Esophagus squamous epithelium (tissue), 5 donors: ENCODE measurements around the gene ITGB4. TPM values are rescaled to one million over a fixed set of nuclear protein-coding genes. Genes with fewer than 3 reads are reported as not detected.
A peak's percentile ranks its signal among the peaks of the same experiment; 100 is the strongest.

Source experiments
- DNase-seq: peaks from one replicate; lab custom pipeline; 2025; lab: John Stamatoyannopoulos, UW
- H3K27ac ChIP-seq, 4 donors: fragments of 200-600 bp; sonication (generic); one replicate each; pipeline ENCODE4 v1.5.1; 2016 to 2019; ENCODE audit warnings: mild to moderate bottlenecking in 1 of 4
- H3K27me3 ChIP-seq, 4 donors: fragments of 200-600 bp; sonication (generic); 1 replicate in 3 of 4; 2 replicates in 1 of 4; pipeline versions ENCODE4 v1.5.1 to v1.6.0; 2017 to 2021; ENCODE audit warnings: antibody characterized with exemption in 1 of 4
- H3K36me3 ChIP-seq, 3 donors: fragments of 200-600 bp; sonication (generic); one replicate each; pipeline ENCODE4 v1.5.1; 2016 to 2019
- H3K4me1 ChIP-seq, 3 donors: fragments of 200-600 bp; sonication (generic); one replicate each; pipeline ENCODE4 v1.5.1; 2017 to 2019
- H3K4me3 ChIP-seq, 4 donors: fragments of 200-600 bp; sonication (generic); 1 replicate in 3 of 4; 2 replicates in 1 of 4; pipeline ENCODE4 v1.5.1; 2016 to 2019; ENCODE audit warnings: mild to moderate bottlenecking in 2 of 4, moderate library complexity in 1 of 4
- H3K9me3 ChIP-seq, 3 donors: fragments of 200-600 bp; sonication (generic); one replicate each; pipeline ENCODE4 v1.5.1; 2016 to 2019
- POLR2A ChIP-seq, 4 donors: fragments of 450-650 bp; IDR thresholded peaks; one replicate each; pipeline ENCODE4 v1.6.1; 2017; ENCODE audit warnings: antibody characterized with exemption in 4 of 4, mild to moderate bottlenecking in 4 of 4, moderate library complexity in 3 of 4
- WGBS, 2 donors: methylation state at CpG; one replicate each; pipeline ENCODE4 v1.1.5; 2018; 5-methylcytosine and 5-hydroxymethylcytosine counted together
- intact Hi-C: fragments of 100-400 bp; cut with DNase I; formaldehyde crosslinking; loops from one replicate; pipeline ENCODE4 v1.15.0; 2022
- total RNA-seq, 4 donors: library from RNA; depleted of rRNA; stranded (reverse); fragments of >200 nt; gene quantifications; one replicate each; pipeline ENCODE4 v1.1.0, GENCODE V29; 2016
- TF ChIP-seq, protein P1 (sequence below), 6 experiments: fragments of 450-650 bp in 4 of 6; fragments of 200-600 bp in 2 of 6; sonication (generic) in 2 of 6; IDR thresholded peaks; one replicate each; pipeline ENCODE4 v1.5.1; 2016 to 2019; ENCODE audit warnings: antibody characterized with exemption in 6 of 6, mild to moderate bottlenecking in 4 of 6, moderate library complexity in 4 of 6
- donor health status: DM: yes; HTN: yes; CAD: no.

ITGB4 gene
- total RNA-seq, 4 donors from 2014 or later: 60.6 to 115 (median 82.3) TPM

DNA sequence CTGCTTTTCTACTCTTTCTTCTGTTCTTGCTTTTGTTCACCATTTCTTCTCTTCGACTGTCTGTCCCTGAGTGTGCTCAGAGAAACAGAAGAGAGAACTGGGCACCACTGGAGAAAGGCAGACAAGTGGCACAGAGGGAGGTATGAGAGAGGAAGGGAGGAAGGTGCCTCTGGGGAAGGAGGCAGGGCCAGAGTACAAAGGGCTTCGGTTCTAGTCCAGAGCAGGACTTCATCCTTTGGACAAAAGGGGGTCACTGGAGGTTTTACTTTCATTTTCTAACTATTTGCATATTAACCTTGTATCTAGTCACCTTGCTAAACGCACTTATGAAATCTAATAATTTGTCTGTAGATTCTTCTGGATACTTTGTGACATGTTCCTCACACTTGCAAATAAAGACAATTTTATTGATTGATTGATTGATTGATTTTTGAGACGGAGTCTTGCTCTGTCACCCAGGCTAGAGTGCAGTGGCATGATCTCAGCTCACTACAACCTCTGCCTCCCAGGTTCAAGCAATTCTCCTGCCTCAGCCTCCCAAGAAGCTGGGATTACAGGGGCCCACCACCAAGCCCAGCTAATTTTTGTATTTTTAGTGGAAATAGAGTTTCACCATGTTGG is 13.5 kb downstream of the ITGB4 start:
- Histone ChIP-seq H3K27ac (no peak overlapping the region), H3K36me3 (peaks cover 13 to 100% (median 38%) of the 10 kb centered on the region in 3 donors), H3K4me3 (no peak overlapping the region), H3K27me3 (no peaks in the 10 kb centered on the region), H3K9me3 (no peaks in the 10 kb centered on the region), H3K4me1 (peaks cover 0 to 5% (median 0%) of the 10 kb centered on the region in 3 donors)
- intact Hi-C loops: no loop called here
- no peak for DNase-seq
- 53 to 71% methylated on average over 4 of the region's 4 CpGs for WGBS, 2 donors
- no peak for TF ChIP-seq POLR2A (IDR thresholded peaks at IDR 0.05)
- TF ChIP-seq, protein P1, sequence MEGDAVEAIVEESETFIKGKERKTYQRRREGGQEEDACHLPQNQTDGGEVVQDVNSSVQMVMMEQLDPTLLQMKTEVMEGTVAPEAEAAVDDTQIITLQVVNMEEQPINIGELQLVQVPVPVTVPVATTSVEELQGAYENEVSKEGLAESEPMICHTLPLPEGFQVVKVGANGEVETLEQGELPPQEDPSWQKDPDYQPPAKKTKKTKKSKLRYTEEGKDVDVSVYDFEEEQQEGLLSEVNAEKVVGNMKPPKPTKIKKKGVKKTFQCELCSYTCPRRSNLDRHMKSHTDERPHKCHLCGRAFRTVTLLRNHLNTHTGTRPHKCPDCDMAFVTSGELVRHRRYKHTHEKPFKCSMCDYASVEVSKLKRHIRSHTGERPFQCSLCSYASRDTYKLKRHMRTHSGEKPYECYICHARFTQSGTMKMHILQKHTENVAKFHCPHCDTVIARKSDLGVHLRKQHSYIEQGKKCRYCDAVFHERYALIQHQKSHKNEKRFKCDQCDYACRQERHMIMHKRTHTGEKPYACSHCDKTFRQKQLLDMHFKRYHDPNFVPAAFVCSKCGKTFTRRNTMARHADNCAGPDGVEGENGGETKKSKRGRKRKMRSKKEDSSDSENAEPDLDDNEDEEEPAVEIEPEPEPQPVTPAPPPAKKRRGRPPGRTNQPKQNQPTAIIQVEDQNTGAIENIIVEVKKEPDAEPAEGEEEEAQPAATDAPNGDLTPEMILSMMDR (IDR thresholded peaks at IDR 0.05): no peak

DNA sequence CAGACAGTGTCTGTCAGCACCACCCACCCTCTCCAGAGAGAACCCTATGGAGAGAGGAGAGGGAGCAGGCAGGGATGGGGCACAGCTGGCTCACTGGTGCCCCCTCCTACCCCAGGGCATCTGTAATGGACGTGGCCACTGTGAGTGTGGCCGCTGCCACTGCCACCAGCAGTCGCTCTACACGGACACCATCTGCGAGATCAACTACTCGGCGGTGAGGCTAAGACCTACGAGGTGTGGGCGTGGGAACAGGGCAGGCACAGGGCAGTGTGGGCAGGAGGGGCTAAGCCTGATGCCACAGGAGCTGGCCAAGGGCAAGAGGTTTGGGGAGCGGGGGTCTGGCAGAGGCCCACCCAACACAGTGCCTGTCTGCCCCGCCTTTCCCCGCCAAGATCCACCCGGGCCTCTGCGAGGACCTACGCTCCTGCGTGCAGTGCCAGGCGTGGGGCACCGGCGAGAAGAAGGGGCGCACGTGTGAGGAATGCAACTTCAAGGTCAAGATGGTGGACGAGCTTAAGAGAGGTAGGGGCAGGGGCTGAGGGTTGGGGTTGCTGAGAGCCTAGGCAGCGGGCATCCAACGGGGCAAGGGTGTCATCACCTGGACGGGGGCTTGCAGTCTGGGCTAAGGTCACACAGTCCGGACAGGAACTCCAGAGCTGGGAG is 15.0 kb downstream of the ITGB4 start:
- intact Hi-C loops: no loop called here
- Histone ChIP-seq H3K4me1 (peaks cover 0 to 5% (median 0%) of the 10 kb centered on the region in 3 donors), H3K36me3 (peaks cover 15 to 100% (median 53%) of the 10 kb centered on the region in 3 donors), H3K27ac (peak overlapping the region in 1 of 4 donors; percentile 14), H3K27me3 (no peaks in the 10 kb centered on the region), H3K4me3 (no peak overlapping the region), H3K9me3 (no peaks in the 10 kb centered on the region)
- no peak for DNase-seq
- WGBS, 2 donors: 81 to 87% methylated on average over 11 to 18 of the region's 26 CpGs
- TF ChIP-seq POLR2A (IDR thresholded peaks at IDR 0.05): no peak
- TF ChIP-seq, protein P1 (IDR thresholded peaks at IDR 0.05): no peak

DNA sequence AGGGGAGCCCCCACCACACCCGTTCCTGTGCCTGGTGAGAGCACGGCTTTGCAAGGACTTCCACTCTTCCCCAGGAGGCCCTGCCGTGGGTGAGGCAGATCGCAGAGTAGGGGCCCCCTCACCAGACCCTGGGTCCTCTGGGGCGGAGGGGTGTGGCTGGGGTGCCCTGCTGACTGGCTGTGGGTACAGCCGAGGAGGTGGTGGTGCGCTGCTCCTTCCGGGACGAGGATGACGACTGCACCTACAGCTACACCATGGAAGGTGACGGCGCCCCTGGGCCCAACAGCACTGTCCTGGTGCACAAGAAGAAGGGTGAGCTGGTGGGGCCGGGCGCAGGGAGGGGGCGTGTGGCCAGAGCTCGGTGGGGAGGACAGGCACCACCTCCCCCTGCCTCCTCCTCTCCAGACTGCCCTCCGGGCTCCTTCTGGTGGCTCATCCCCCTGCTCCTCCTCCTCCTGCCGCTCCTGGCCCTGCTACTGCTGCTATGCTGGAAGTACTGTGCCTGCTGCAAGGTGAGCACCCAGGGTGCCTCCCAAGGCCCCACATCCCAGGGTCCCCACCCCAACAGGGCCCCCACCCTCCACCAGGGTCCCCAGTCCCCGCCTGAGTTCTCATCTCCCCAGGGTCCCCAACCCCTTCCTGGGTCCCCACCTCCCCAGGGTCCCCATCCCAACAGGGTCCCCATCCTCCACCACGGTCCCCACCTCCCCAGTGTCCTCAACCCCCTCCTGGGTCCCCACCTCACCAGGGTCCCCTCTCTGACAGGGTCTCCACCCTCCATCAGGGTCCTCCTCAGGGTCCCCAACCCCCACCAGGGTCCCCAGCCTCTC is 16.1 kb downstream of the ITGB4 start:
- 39 to 66% methylated on average over 4 of the region's 20 CpGs for WGBS, 2 donors
- no peak for TF ChIP-seq POLR2A (IDR thresholded peaks at IDR 0.05)
- TF ChIP-seq, protein P1 (IDR thresholded peaks at IDR 0.05): no peak
- Histone ChIP-seq H3K27me3 (no peaks in the 10 kb centered on the region), H3K4me1 (peaks cover 0 to 5% (median 0%) of the 10 kb centered on the region in 3 donors), H3K27ac (no peak overlapping the region), H3K36me3 (peaks cover 7 to 100% (median 50%) of the 10 kb centered on the region in 3 donors), H3K9me3 (no peaks in the 10 kb centered on the region), H3K4me3 (no peak overlapping the region)
- no peak for DNase-seq
- intact Hi-C loops: no loop called here

DNA sequence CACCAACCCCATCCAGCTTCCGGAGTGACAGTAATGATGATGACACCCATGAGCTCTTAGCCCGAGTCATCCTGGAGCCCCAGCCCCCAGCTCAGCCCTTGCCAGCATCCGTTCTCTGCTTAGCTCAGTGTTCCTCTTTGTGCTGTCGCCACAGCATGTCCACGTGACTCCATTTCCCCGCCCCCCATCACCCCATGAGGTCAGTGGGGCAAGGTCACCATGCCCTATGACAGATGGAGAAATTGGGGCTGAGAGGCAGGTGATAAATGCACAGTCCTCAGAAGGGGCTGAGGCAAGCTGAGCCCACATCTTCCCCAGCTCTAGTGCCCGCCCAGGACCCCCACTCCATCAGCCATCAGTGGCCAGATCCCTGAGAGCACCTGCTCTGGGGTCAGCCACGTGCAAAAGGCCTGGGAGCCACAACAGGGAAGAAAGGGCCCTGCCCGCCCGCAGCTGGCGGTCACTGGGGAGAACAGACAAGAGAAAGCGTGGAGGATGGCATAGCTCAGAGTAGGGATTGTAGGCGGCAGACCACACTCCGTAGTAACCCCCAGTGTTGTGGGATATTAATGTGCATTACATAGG is 17.1 kb downstream of the ITGB4 start:
- H3K27ac ChIP-seq: no peak overlapping the region
- peaks cover 0 to 5% (median 0%) of the 10 kb centered on the region in 3 donors for H3K4me1 ChIP-seq
- DNase-seq: no peak
- peaks cover 7 to 100% (median 50%) of the 10 kb centered on the region in 3 donors for H3K36me3 ChIP-seq
- no peak overlapping the region for H3K4me3 ChIP-seq
- TF ChIP-seq POLR2A (IDR thresholded peaks at IDR 0.05): no peak
- TF ChIP-seq, protein P1 (IDR thresholded peaks at IDR 0.05): no peak
- WGBS, 2 donors: 20 to 67% methylated on average over 5 to 11 of the region's 14 CpGs
- H3K27me3 ChIP-seq: no peaks in the 10 kb centered on the region
- intact Hi-C loops: no loop called here
- H3K9me3 ChIP-seq: no peaks in the 10 kb centered on the region
